ENCODE data around the gene HIF1A. TPM values are rescaled to one million over a fixed set of nuclear protein-coding genes. Genes with fewer than 3 reads are reported as not detected.
A peak's percentile ranks its signal among the peaks of the same experiment; 100 is the strongest.

The HIF1A gene
- total and polyA plus RNA-seq, 2 donors (not counting 1 experiment from before 2014, with no cell fraction given), result 44.2 to 261 TPM

- POLR2A ChIA-PET, result no interaction called here
- Mint-ChIP-seq H3K27me3 (no peaks in the 10 kb centered on the region), H3K9me3 (ENCODE audit: insufficient read depth) (no peaks in the 10 kb centered on the region), H3K4me1 (peaks cover 88% of the 10 kb centered on the region), H3K27ac (no peak overlapping the region), H3K4me3 (peak overlapping the region; percentile 9)
- no CpG with 5 or more reads among the region's 1 CpG for WGBS (ENCODE audit: insufficient coverage)
- no peak for TF ChIP-seq EZH2 (IDR thresholded peaks at IDR 0.05; ENCODE audit: borderline replicate concordance, insufficient read depth, low read depth, low read length, poor library complexity, severe bottlenecking)
- TF ChIP-seq, protein P1, sequence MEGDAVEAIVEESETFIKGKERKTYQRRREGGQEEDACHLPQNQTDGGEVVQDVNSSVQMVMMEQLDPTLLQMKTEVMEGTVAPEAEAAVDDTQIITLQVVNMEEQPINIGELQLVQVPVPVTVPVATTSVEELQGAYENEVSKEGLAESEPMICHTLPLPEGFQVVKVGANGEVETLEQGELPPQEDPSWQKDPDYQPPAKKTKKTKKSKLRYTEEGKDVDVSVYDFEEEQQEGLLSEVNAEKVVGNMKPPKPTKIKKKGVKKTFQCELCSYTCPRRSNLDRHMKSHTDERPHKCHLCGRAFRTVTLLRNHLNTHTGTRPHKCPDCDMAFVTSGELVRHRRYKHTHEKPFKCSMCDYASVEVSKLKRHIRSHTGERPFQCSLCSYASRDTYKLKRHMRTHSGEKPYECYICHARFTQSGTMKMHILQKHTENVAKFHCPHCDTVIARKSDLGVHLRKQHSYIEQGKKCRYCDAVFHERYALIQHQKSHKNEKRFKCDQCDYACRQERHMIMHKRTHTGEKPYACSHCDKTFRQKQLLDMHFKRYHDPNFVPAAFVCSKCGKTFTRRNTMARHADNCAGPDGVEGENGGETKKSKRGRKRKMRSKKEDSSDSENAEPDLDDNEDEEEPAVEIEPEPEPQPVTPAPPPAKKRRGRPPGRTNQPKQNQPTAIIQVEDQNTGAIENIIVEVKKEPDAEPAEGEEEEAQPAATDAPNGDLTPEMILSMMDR (IDR thresholded peaks at IDR 0.05), result no peak
- peaks cover 93% of the 10 kb centered on the region for H3K79me2 ChIP-seq (ENCODE audit: control insufficient read depth, insufficient read depth, low read length)
- peak overlapping the region; percentile 24 for H3K4me2 ChIP-seq (replicated peaks; ENCODE audit: low read depth, low read length, poor library complexity, severe bottlenecking)
- no peak overlapping the region for H3K9ac ChIP-seq (ENCODE audit: low read length)
- peaks cover 0 to 8% of the 10 kb centered on the region in 2 experiments for H3K36me3 ChIP-seq (replicated peaks in 1 of 2; ENCODE audit: control extremely low read depth in 1 of 2, control insufficient read depth in 1 of 2, extremely low read depth in 1 of 2, insufficient read depth in 2 of 2, low read length in 1 of 2)
- no peak overlapping the region for H2AFZ ChIP-seq (ENCODE audit: insufficient read depth, low read depth, low read length, poor library complexity, severe bottlenecking)
- H3K4me3 ChIP-seq (ENCODE audit: control extremely low read depth in 1 of 5, extremely low read depth in 1 of 5, insufficient read depth in 1 of 5, low read depth in 2 of 5, low read length in 4 of 5), result no peak overlapping the region
- H4K20me1 ChIP-seq (ENCODE audit: control insufficient read depth, insufficient read depth, low read length, poor library complexity, severe bottlenecking), result peaks cover 52% of the 10 kb centered on the region
- no peaks in the 10 kb centered on the region for H3K27me3 ChIP-seq (replicated peaks in 1 of 4; ENCODE audit: control extremely low read depth in 1 of 4, control insufficient read depth in 3 of 4, insufficient read depth in 4 of 4, low read length in 3 of 4)
- intact Hi-C loops (cut with micrococcal nuclease), result loop anchor here (5.0 kb wide), 1 partner anchor 240 kb away; no protein-coding TSS in a partner anchor
- peak overlapping the region; percentile 2 to 88 for H3K27ac ChIP-seq (ENCODE audit: low read length in 2 of 2)
- H3K9me3 ChIP-seq (ENCODE audit: control extremely low read depth in 1 of 3, control insufficient read depth in 2 of 3, insufficient read depth in 1 of 3, low read length in 2 of 3), result no peaks in the 10 kb centered on the region
- CTCF ChIA-PET, result interaction anchor here (0.7 to 7.0 kb wide), 8 partner anchors 11 to 256 kb away, joined by 3 to 50 read pairs (median 6); no protein-coding TSS in a partner anchor
- DNase-seq, result no peak
- peaks cover 62 to 83% of the 10 kb centered on the region in 2 donors for H3K4me1 ChIP-seq (ENCODE audit: control insufficient read depth in 2 of 2, insufficient read depth in 2 of 2, low read length in 2 of 2)
- ATAC-seq (ENCODE audit: low read depth), result no peak
These were observed 21.6 kb downstream of the HIF1A start for GRCh38 chr14:61716956-61717355.

GRCh38 chr14:61718039-61718438, 22.7 kb downstream of the HIF1A start:
- Histone ChIP-seq H3K36me3 (replicated peaks in 1 of 2; ENCODE audit: control extremely low read depth in 1 of 2, control insufficient read depth in 1 of 2, extremely low read depth in 1 of 2, insufficient read depth in 2 of 2, low read length in 1 of 2) (peaks cover 2 to 15% of the 10 kb centered on the region in 2 experiments), H3K4me2 (replicated peaks; ENCODE audit: low read depth, low read length, poor library complexity, severe bottlenecking) (peak overlapping the region; percentile 66), H2AFZ (ENCODE audit: insufficient read depth, low read depth, low read length, poor library complexity, severe bottlenecking) (no peak overlapping the region), H3K79me2 (ENCODE audit: control insufficient read depth, insufficient read depth, low read length) (peaks cover 91% of the 10 kb centered on the region), H3K4me1 (ENCODE audit: control insufficient read depth in 2 of 2, insufficient read depth in 2 of 2, low read length in 2 of 2) (peaks cover 55 to 73% of the 10 kb centered on the region in 2 donors), H3K4me3 (ENCODE audit: control extremely low read depth in 1 of 5, extremely low read depth in 1 of 5, insufficient read depth in 1 of 5, low read depth in 2 of 5, low read length in 4 of 5) (no peak overlapping the region), H3K27me3 (replicated peaks in 1 of 4; ENCODE audit: control extremely low read depth in 1 of 4, control insufficient read depth in 3 of 4, insufficient read depth in 4 of 4, low read length in 3 of 4) (no peaks in the 10 kb centered on the region), H4K20me1 (ENCODE audit: control insufficient read depth, insufficient read depth, low read length, poor library complexity, severe bottlenecking) (peaks cover 41% of the 10 kb centered on the region), H3K9me3 (ENCODE audit: control extremely low read depth in 1 of 3, control insufficient read depth in 2 of 3, insufficient read depth in 1 of 3, low read length in 2 of 3) (no peaks in the 10 kb centered on the region), H3K9ac (ENCODE audit: low read length) (peak overlapping the region; percentile 10), H3K27ac (ENCODE audit: low read length in 2 of 2) (peak overlapping the region; percentile 19 to 88)
- DNase-seq (no peak), ATAC-seq (ENCODE audit: low read depth) (no peak)
- H3K4me3 Mint-ChIP-seq, result peak overlapping the region; percentile 32
- no peak for TF ChIP-seq EZH2 (IDR thresholded peaks at IDR 0.05; ENCODE audit: borderline replicate concordance, insufficient read depth, low read depth, low read length, poor library complexity, severe bottlenecking)
- TF ChIP-seq, protein P1 (IDR thresholded peaks at IDR 0.05), result no peak
- ChIA-PET CTCF (interaction anchor here (1.5 to 7.0 kb wide), 4 partner anchors 12 to 243 kb away, joined by 3 to 50 read pairs (median 20); no protein-coding TSS in a partner anchor), POLR2A (interaction anchor here (0.7 kb wide), 1 partner anchor 17 kb away, joined by 3 read pairs; no protein-coding TSS in a partner anchor)
- no CpG with 5 or more reads among the region's 2 CpGs for WGBS (ENCODE audit: insufficient coverage)
- H3K9me3 Mint-ChIP-seq (ENCODE audit: insufficient read depth), result no peaks in the 10 kb centered on the region
- H3K27ac Mint-ChIP-seq, result peak overlapping the region; percentile 57
- peaks cover 80% of the 10 kb centered on the region for H3K4me1 Mint-ChIP-seq
- intact Hi-C loops (cut with micrococcal nuclease), result loop anchor here (2.0 to 5.0 kb wide), 2 partner anchors 13 to 241 kb away; no protein-coding TSS in a partner anchor
- no peaks in the 10 kb centered on the region for H3K27me3 Mint-ChIP-seq

All from B cell (primary cell).